ENCODE results near the gene SCARF2. TPM values are rescaled to one million over a fixed set of nuclear protein-coding genes. Genes with fewer than 3 reads are reported as not detected.

The SCARF2 gene
- total and polyA plus RNA-seq, 2 of the 8 experiments (the other 6 are each of a cell fraction or from before 2014, with no cell fraction given) = 4.2 to 9.8 TPM

DNA sequence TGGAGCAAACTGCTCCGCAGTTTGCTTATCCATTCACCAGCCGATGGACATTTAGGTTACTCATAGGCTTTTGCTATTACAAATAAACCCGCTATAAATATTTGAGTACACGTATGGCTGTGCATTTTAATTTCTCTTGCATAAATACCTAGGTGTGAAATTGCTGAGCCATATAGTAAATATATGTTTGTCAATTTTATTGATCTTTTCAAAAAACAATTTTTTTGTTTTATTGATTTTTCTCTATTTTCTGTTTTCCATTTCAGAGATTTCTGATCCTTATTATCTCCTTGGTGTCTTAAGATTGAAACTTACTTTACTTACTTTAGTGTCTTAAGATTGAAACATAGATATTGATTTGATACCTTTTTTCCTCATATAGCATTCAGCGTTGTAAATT is 39.2 kb downstream of the SCARF2 start:
- Histone ChIP-seq H3K27me3 (replicated peaks in 1 of 4; ENCODE audit: control insufficient read depth in 3 of 4, extremely low read depth in 1 of 4, insufficient read depth in 3 of 4, low read length in 3 of 4) (no peaks in the 10 kb centered on the region), H2BK12ac (ENCODE audit: low read depth, low read length) (no peak overlapping the region), H4K8ac (ENCODE audit: extremely low read depth, insufficient read depth, low read length) (no peak overlapping the region), H4K91ac (replicated peaks; ENCODE audit: insufficient read length, low read length) (no peak overlapping the region), H3K56ac (replicated peaks; ENCODE audit: insufficient read length, low read depth, low read length) (no peak overlapping the region), H4K20me1 (replicated peaks in 1 of 2; ENCODE audit: control insufficient read depth in 1 of 2, insufficient read depth in 2 of 2, low read length in 2 of 2) (peaks cover 2 to 21% of the 10 kb centered on the region in 2 experiments), H3K4me3 (ENCODE audit: extremely low read depth in 1 of 4, insufficient read depth in 2 of 4, low read depth in 3 of 4, low read length in 4 of 4) (no peak overlapping the region), H3K9ac (replicated peaks in 1 of 4; ENCODE audit: extremely low read depth in 1 of 4, low read depth in 3 of 4, low read length in 3 of 4) (no peak overlapping the region), H3K4me2 (ENCODE audit: insufficient read depth in 1 of 2, low read depth in 2 of 2, low read length in 2 of 2) (no peak overlapping the region), H3K23me2 (ENCODE audit: low read depth, low read length) (peaks cover 5% of the 10 kb centered on the region; the same call in 1 of the 2 replicates), H3K14ac (ENCODE audit: insufficient read length) (no peak overlapping the region), H3K9me3 (ENCODE audit: insufficient read depth in 2 of 2, low read depth in 1 of 2, low read length in 1 of 2) (no peaks in the 10 kb centered on the region), H4K5ac (ENCODE audit: insufficient read length, low read depth, low read length) (no peak overlapping the region), H3K36me3 (ENCODE audit: control insufficient read depth in 2 of 4, insufficient read depth in 4 of 4, low read length in 3 of 4) (peaks cover 0 to 2% (median 0%) of the 10 kb centered on the region in 4 experiments; a peak in 5 of 8 replicates), H2BK20ac (ENCODE audit: low read length) (no peak overlapping the region), H3K79me1 (ENCODE audit: low read depth, low read length) (peaks cover 15% of the 10 kb centered on the region), H3K4me1 (replicated peaks in 1 of 4; ENCODE audit: control insufficient read depth in 3 of 4, insufficient read depth in 4 of 4, low read length in 3 of 4) (peaks cover 0 to 9% (median 7%) of the 10 kb centered on the region in 4 experiments; a peak in 5 of 7 replicates), H3K79me2 (ENCODE audit: control insufficient read depth in 1 of 2, insufficient read depth in 2 of 2, low read length in 2 of 2) (peaks cover 4 to 50% of the 10 kb centered on the region in 2 experiments; a peak in 3 of 4 replicates), H2AFZ (ENCODE audit: low read length) (no peak overlapping the region), H2BK15ac (ENCODE audit: low read length) (no peak overlapping the region), H3K27ac (ENCODE audit: low read depth, low read length) (no peak overlapping the region), H3K23ac (ENCODE audit: insufficient read length) (no peak overlapping the region), H3K18ac (ENCODE audit: extremely low read depth, low read length) (no peak overlapping the region), H3K4ac (replicated peaks; ENCODE audit: insufficient read length, low read depth, low read length) (no peak overlapping the region), H2BK5ac (ENCODE audit: low read depth, low read length) (no peak overlapping the region), H2BK120ac (replicated peaks; ENCODE audit: low read depth, low read length) (no peak overlapping the region), H2AK5ac (ENCODE audit: low read depth, low read length) (no peak overlapping the region)
- DNase-seq (ENCODE audit: low read depth in 1 of 2, low spot score in 2 of 2) (no peak), FAIRE-seq (no peak)
- WGBS, 2 experiments (ENCODE audit: extremely low coverage in 1 of 2, insufficient coverage in 1 of 2, insufficient read length in 1 of 2, insufficient replicate concordance in 2 of 2, low coverage in 1 of 2, low lambda C conversion rate in 2 of 2, missing lambda C conversion rate in 1 of 2) = 87% methylated on average over 5 of the region's 5 CpGs; no CpG with 5 or more reads in 1 of the 2 experiments
- POLR2A ChIA-PET (ENCODE audit: partially characterized antibody) = no interaction called here
- CTCF ChIA-PET (ENCODE audit: partially characterized antibody) = interaction anchor here (1.1 to 1.7 kb wide), 2 partner anchors 18 to 19 kb away, joined by 3 to 4 read pairs; no protein-coding TSS in a partner anchor
- TF ChIP-seq SP4 (IDR thresholded peaks at IDR 0.05; ENCODE audit: low read length) (no peak), CREB1 (IDR thresholded peaks at IDR 0.05) (no peak), SIX5 (IDR thresholded peaks at IDR 0.05; ENCODE audit: low read depth, low read length) (no peak), PHF8 (conservative IDR thresholded peaks at IDR 0.05; ENCODE audit: low read depth, low read length) (no peak), RFX5 (IDR thresholded peaks at IDR 0.05; ENCODE audit: borderline replicate concordance, low read depth, low read length) (no peak), SP1 (IDR thresholded peaks at IDR 0.05; ENCODE audit: low read depth, low read length) (no peak)
- TF ChIP-seq, protein P1, sequence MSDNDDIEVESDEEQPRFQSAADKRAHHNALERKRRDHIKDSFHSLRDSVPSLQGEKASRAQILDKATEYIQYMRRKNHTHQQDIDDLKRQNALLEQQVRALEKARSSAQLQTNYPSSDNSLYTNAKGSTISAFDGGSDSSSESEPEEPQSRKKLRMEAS (IDR thresholded peaks at IDR 0.05) = no peak
- TF ChIP-seq, protein P2, sequence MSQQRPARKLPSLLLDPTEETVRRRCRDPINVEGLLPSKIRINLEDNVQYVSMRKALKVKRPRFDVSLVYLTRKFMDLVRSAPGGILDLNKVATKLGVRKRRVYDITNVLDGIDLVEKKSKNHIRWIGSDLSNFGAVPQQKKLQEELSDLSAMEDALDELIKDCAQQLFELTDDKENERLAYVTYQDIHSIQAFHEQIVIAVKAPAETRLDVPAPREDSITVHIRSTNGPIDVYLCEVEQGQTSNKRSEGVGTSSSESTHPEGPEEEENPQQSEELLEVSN (IDR thresholded peaks at IDR 0.05) = no peak
